Upper lobe of left lung (tissue), 6 donors: ENCODE measurements around the gene PSMD7. TPM values are rescaled to one million over a fixed set of nuclear protein-coding genes. Genes with fewer than 3 reads are reported as not detected.
A peak's percentile ranks its signal among the peaks of the same experiment; 100 is the strongest.

Experiments
- ATAC-seq, 2 donors: fragments of 200-7000 bp; cut with Tn5 transposase; one replicate each; pipeline ENCODE4 v1.9.1; 2022; ENCODE audit warnings: mild to moderate bottlenecking in 2 of 2, moderate library complexity in 2 of 2; ENCODE audit not compliant: low FRiP score in 2 of 2
- DNase-seq, 2 donors: peaks; one replicate each; pipeline ENCODE4 v3.0.0-alpha.2; 2019 to 2020
- H3K27ac ChIP-seq, 4 donors: fragments of 200-600 bp; sonication (generic); one replicate each; pipeline ENCODE4 v1.5.1; 2016 to 2019
- H3K27me3 ChIP-seq, 4 donors: fragments of 200-600 bp; sonication (generic); one replicate each; pipeline ENCODE4 v1.5.1; 2017 to 2019
- H3K36me3 ChIP-seq, 4 donors: fragments of 200-600 bp; sonication (generic); one replicate each; pipeline ENCODE4 v1.5.1; 2016 to 2019
- H3K4me1 ChIP-seq, 4 donors: fragments of 200-600 bp; sonication (generic); one replicate each; pipeline ENCODE4 v1.5.1; 2018 to 2019
- H3K4me3 ChIP-seq, 4 donors: fragments of 200-600 bp; sonication (generic); one replicate each; pipeline ENCODE4 v1.5.1; 2017 to 2019; ENCODE audit warnings: mild to moderate bottlenecking in 2 of 4, moderate library complexity in 1 of 4
- H3K9me3 ChIP-seq, 4 donors: fragments of 200-600 bp; sonication (generic); one replicate each; pipeline ENCODE4 v1.5.1; 2018 to 2019
- EP300 ChIP-seq, 4 donors: sonication (generic); formaldehyde crosslinking; IDR thresholded peaks; one replicate each; pipeline ENCODE4 v1.5.1; 2017; ENCODE audit warnings: antibody characterized with exemption in 4 of 4, control low read depth in 2 of 4
- POLR2A ChIP-seq, 4 donors: fragments of 450-650 bp; IDR thresholded peaks; one replicate each; pipeline ENCODE4 v1.5.1; 2016 to 2017; ENCODE audit warnings: antibody characterized with exemption in 4 of 4, mild to moderate bottlenecking in 2 of 4
- POLR2AphosphoS5 ChIP-seq, 2 donors: sonication (generic); formaldehyde crosslinking; IDR thresholded peaks; one replicate each; pipeline ENCODE4 v1.5.1; 2017; ENCODE audit warnings: antibody characterized with exemption in 2 of 2
- WGBS, 2 donors: methylation state at CpG; one replicate each; pipeline ENCODE4 v1.1.5; 2017 to 2018; 5-methylcytosine and 5-hydroxymethylcytosine counted together
- total RNA-seq, 6 donors: library from RNA; depleted of rRNA in 4 of 6; stranded (reverse); fragments of >200 nt in 4 of 6; gene quantifications; one replicate each; pipeline versions ENCODE4 v1.1.0 to v1.2.1, GENCODE V29; 2016 to 2021
- TF ChIP-seq, protein P1 (sequence below), 6 experiments: fragments of 450-650 bp in 4 of 6; fragments of 200-600 bp in 2 of 6; sonication (generic) in 2 of 6; IDR thresholded peaks; one replicate each; pipeline ENCODE4 v1.5.1; 2016 to 2019; ENCODE audit warnings: antibody characterized with exemption in 6 of 6
- donor health status: DM: no; HTN: no; CAD: no; lungs with moderate emphysema.
- donor health status: DM: no; HTN: yes; CAD: no; lungs with severe emphysema.

The PSMD7 gene
- total RNA-seq, 6 donors from 2014 or later, result 23.0 to 89.6 (median 59.8) TPM

DNA sequence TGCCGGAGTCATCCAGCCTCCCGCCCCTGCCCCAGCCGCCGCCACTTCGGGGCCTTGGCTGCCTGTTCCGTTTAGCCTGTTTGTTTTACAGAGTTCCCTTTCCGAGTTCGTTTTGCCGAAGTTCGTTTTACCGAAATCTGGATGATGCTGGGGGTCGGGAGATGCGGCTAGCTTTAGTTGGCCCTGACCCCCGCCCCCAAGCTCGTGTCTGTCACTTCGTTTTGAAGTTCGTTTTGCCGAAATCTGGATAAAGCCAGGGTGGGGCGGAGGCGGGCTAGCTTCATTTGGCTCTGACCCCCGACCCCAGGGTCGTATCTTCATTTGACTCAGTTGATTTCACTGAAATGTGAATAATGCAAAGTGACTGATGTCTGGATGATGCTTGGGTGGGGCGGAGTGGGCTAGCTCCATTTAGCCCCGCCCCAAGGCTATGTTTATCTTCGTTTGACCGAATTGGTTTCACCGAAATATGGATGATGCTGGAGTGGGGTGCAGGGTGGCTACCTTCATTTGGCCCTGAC, 591 bp downstream of the PSMD7 start:
- ATAC-seq (peak; percentile 54 to 62), DNase-seq (no peak)
- Histone ChIP-seq H3K9me3 (no peaks in the 10 kb centered on the region), H3K4me1 (peaks cover 23 to 33% (median 26%) of the 10 kb centered on the region in 4 donors), H3K4me3 (peak overlapping the region; percentile 76 to 84 (median 78)), H3K27me3 (no peaks in the 10 kb centered on the region), H3K27ac (peak overlapping the region; percentile 90 to 97 (median 95)), H3K36me3 (peaks cover 15 to 33% (median 27%) of the 10 kb centered on the region in 4 donors)
- TF ChIP-seq POLR2AphosphoS5 (IDR thresholded peaks at IDR 0.05) (no peak), EP300 (IDR thresholded peaks at IDR 0.05) (no peak), POLR2A (IDR thresholded peaks at IDR 0.05) (no peak)
- TF ChIP-seq, protein P1, sequence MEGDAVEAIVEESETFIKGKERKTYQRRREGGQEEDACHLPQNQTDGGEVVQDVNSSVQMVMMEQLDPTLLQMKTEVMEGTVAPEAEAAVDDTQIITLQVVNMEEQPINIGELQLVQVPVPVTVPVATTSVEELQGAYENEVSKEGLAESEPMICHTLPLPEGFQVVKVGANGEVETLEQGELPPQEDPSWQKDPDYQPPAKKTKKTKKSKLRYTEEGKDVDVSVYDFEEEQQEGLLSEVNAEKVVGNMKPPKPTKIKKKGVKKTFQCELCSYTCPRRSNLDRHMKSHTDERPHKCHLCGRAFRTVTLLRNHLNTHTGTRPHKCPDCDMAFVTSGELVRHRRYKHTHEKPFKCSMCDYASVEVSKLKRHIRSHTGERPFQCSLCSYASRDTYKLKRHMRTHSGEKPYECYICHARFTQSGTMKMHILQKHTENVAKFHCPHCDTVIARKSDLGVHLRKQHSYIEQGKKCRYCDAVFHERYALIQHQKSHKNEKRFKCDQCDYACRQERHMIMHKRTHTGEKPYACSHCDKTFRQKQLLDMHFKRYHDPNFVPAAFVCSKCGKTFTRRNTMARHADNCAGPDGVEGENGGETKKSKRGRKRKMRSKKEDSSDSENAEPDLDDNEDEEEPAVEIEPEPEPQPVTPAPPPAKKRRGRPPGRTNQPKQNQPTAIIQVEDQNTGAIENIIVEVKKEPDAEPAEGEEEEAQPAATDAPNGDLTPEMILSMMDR (IDR thresholded peaks at IDR 0.05), result no peak
- 0 to 1% methylated on average over 10 to 25 of the region's 27 CpGs for WGBS, 2 donors

DNA sequence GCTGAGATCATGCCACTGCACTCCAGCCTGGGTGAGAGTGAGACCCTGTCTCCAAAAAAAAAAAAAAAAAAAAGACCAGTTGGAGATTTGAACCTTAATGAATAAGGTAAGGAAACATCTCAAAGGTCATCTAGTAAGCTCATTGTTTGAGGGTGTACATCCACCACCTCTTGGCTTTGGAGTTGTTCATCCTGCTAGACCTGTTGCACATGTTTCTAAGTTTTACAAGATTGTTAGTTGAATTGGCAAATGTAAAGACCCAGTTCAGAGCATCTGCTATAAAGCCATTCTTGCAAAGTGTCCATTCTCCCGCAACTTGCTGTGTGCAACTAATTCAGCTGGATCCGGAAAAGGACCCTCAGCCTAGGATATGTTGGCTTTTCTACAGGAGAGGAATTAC, 1.5 kb downstream of the PSMD7 start:
- DNase-seq (no peak), ATAC-seq (no peak)
- Histone ChIP-seq H3K27ac (no peak overlapping the region), H3K36me3 (peaks cover 24 to 42% (median 36%) of the 10 kb centered on the region in 4 donors), H3K4me3 (peak overlapping the region in 3 of 4 donors; percentile 76 to 84 (median 76)), H3K27me3 (no peaks in the 10 kb centered on the region), H3K4me1 (peaks cover 23 to 33% (median 26%) of the 10 kb centered on the region in 4 donors), H3K9me3 (no peaks in the 10 kb centered on the region)
- 78 to 91% methylated on average over 2 of the region's 2 CpGs for WGBS, 2 donors
- no peak for TF ChIP-seq POLR2A (IDR thresholded peaks at IDR 0.05)
- TF ChIP-seq EP300 (IDR thresholded peaks at IDR 0.05), result no peak
- TF ChIP-seq, protein P1 (IDR thresholded peaks at IDR 0.05), result no peak
- TF ChIP-seq POLR2AphosphoS5 (IDR thresholded peaks at IDR 0.05), result no peak

DNA sequence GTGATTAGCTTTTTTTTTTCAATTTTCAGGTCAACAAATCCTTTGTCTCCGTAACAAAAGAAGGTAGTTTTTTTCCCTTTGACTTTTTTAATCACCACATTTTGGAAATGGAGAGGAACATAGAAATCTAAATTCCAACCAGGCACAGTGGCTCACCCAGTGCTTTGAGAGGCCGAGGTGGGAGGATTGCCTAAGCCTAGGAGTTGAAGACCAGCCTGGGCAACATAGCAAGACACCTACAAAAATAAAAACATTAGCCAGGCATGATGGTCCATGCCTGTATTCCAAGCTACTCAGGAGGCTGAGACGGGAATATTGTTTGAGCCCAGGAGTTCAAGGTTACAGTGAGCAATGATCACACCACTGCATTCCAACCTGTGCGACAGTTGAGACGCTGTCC, 5.7 kb downstream of the PSMD7 start:
- Histone ChIP-seq H3K36me3 (peaks cover 50 to 84% (median 77%) of the 10 kb centered on the region in 4 donors), H3K27ac (no peak overlapping the region), H3K4me1 (peaks cover 13 to 23% (median 18%) of the 10 kb centered on the region in 4 donors), H3K9me3 (no peaks in the 10 kb centered on the region), H3K4me3 (no peak overlapping the region), H3K27me3 (no peaks in the 10 kb centered on the region)
- 94 to 99% methylated on average over 5 of the region's 5 CpGs for WGBS, 2 donors
- TF ChIP-seq EP300 (IDR thresholded peaks at IDR 0.05) (no peak), POLR2AphosphoS5 (IDR thresholded peaks at IDR 0.05) (no peak), POLR2A (IDR thresholded peaks at IDR 0.05) (no peak)
- TF ChIP-seq, protein P1 (IDR thresholded peaks at IDR 0.05), result no peak
- ATAC-seq, result no peak
- DNase-seq, result no peak

DNA sequence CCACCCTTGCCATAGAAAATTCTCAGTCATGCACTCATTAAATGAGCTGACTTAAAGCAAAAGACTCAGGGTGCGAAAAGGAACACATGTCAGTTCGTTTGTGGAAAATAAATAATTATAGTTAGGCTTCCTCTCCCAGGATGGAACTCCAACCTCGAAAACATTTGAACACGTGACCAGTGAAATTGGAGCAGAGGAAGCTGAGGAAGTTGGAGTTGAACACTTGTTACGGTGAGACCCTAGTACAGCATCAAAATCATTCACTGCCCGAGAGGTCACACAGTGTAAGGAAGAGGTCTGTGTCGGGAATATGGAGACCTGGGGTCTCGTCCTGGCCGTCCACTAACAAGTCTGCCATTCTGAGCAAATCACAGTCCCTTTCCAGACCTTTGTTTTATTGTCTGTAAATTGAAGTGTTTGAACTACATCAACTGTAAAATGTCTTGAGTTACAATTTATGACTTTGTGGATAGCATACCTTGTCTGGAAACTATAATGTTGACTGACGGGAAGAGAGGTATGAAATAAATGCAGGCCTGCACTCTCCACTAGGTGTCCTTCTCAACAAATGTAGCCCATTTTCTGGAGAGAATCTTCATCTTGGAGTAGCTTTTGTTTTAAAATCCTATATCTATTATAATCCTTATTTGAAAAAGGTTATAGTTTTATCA, 7.7 kb downstream of the PSMD7 start:
- 81 to 82% methylated on average over 10 of the region's 10 CpGs for WGBS, 2 donors
- H3K4me3 ChIP-seq, result no peak overlapping the region
- DNase-seq (no peak), ATAC-seq (no peak)
- H3K9me3 ChIP-seq, result no peaks in the 10 kb centered on the region
- no peaks in the 10 kb centered on the region for H3K27me3 ChIP-seq
- TF ChIP-seq, protein P1 (IDR thresholded peaks at IDR 0.05), result peak in 1 of 6 experiments; percentile 11
- TF ChIP-seq POLR2AphosphoS5 (IDR thresholded peaks at IDR 0.05) (no peak), POLR2A (IDR thresholded peaks at IDR 0.05) (no peak), EP300 (IDR thresholded peaks at IDR 0.05) (no peak)
- H3K27ac ChIP-seq, result no peak overlapping the region
- peaks cover 50 to 92% (median 76%) of the 10 kb centered on the region in 4 donors for H3K36me3 ChIP-seq
- peaks cover 0 to 4% (median 1%) of the 10 kb centered on the region in 4 donors for H3K4me1 ChIP-seq
